ENCODE data around the gene NPAS2. TPM values are rescaled to one million over a fixed set of nuclear protein-coding genes. Genes with fewer than 3 reads are reported as not detected.

Gene NPAS2
- total and polyA plus RNA-seq, 2 donors (not counting 1 experiment from before 2014, with no cell fraction given), result 3.6 to 4.9 TPM

- no peak for DNase-seq (ENCODE audit: low read depth in 2 of 2)
- H3K4me3 ChIP-seq (replicated peaks in 1 of 4; ENCODE audit: control extremely low read depth in 1 of 4, insufficient read depth in 1 of 4, low read depth in 3 of 4, low read length in 4 of 4), result no peak overlapping the region
- peaks cover 11% of the 10 kb centered on the region for H3K4me1 ChIP-seq (ENCODE audit: control insufficient read depth, extremely low read depth, insufficient read depth, low read length)
- no peak overlapping the region for H3K4me2 ChIP-seq (ENCODE audit: extremely low read depth, insufficient read depth, low read length)
- H3K36me3 ChIP-seq (ENCODE audit: control insufficient read depth, insufficient read depth, low read length), result no peaks in the 10 kb centered on the region
- H3K9ac ChIP-seq (ENCODE audit: insufficient read depth, low read length), result no peak overlapping the region
- H4K20me1 ChIP-seq (ENCODE audit: control insufficient read depth, extremely low read depth, insufficient read depth, low read length), result no peaks in the 10 kb centered on the region
- H3K9me3 ChIP-seq (ENCODE audit: control insufficient read depth, insufficient read depth, low read depth, low read length), result no peaks in the 10 kb centered on the region
- no peaks in the 10 kb centered on the region for H3K79me2 ChIP-seq (ENCODE audit: control insufficient read depth, insufficient read depth, low read length)
- H3K27ac ChIP-seq (ENCODE audit: insufficient read depth, low read length), result no peak overlapping the region
- H2AFZ ChIP-seq (ENCODE audit: low read length), result no peak overlapping the region
- TF ChIP-seq, protein P1, sequence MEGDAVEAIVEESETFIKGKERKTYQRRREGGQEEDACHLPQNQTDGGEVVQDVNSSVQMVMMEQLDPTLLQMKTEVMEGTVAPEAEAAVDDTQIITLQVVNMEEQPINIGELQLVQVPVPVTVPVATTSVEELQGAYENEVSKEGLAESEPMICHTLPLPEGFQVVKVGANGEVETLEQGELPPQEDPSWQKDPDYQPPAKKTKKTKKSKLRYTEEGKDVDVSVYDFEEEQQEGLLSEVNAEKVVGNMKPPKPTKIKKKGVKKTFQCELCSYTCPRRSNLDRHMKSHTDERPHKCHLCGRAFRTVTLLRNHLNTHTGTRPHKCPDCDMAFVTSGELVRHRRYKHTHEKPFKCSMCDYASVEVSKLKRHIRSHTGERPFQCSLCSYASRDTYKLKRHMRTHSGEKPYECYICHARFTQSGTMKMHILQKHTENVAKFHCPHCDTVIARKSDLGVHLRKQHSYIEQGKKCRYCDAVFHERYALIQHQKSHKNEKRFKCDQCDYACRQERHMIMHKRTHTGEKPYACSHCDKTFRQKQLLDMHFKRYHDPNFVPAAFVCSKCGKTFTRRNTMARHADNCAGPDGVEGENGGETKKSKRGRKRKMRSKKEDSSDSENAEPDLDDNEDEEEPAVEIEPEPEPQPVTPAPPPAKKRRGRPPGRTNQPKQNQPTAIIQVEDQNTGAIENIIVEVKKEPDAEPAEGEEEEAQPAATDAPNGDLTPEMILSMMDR (conservative IDR thresholded peaks at IDR 0.05 in 1 of 2, IDR thresholded peaks at IDR 0.05 in 1 of 2; ENCODE audit: low read depth in 1 of 2, low read length in 2 of 2), result no peak
- no peak for TF ChIP-seq EZH2 (IDR thresholded peaks at IDR 0.05; ENCODE audit: low read length, missing control alignments)
- H3K27me3 ChIP-seq (ENCODE audit: control insufficient read depth, insufficient read depth, low read length), result no peaks in the 10 kb centered on the region
Measured at GRCh38 chr2:100853909-100854810, 34.2 kb downstream of the NPAS2 start.

DNA sequence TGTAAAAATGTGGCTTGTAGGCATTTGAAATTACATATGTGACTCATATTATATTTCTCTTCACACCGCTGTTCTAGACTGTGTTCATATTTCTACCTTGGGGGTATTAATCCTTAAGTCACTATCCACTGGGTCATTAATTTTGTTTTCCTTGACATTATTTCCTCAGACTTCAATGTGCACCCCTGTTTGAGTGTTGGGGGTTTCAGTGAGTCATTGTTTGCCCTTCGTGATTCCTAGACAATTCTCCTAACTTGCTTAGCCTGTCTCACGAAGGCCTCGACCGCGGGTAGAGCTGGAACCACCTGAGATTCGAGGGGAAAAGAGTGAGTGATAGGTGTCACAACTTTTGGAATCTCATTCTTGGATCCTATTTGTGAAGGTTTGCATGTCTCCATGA is 35.1 kb downstream of the NPAS2 start:
- Histone ChIP-seq H4K20me1 (ENCODE audit: control insufficient read depth, extremely low read depth, insufficient read depth, low read length) (no peaks in the 10 kb centered on the region), H2AFZ (ENCODE audit: low read length) (no peak overlapping the region), H3K4me2 (ENCODE audit: extremely low read depth, insufficient read depth, low read length) (no peak overlapping the region), H3K4me3 (replicated peaks in 1 of 4; ENCODE audit: control extremely low read depth in 1 of 4, insufficient read depth in 1 of 4, low read depth in 3 of 4, low read length in 4 of 4) (no peak overlapping the region), H3K79me2 (ENCODE audit: control insufficient read depth, insufficient read depth, low read length) (no peaks in the 10 kb centered on the region), H3K27me3 (ENCODE audit: control insufficient read depth, insufficient read depth, low read length) (no peaks in the 10 kb centered on the region), H3K4me1 (ENCODE audit: control insufficient read depth, extremely low read depth, insufficient read depth, low read length) (peaks cover 11% of the 10 kb centered on the region), H3K27ac (ENCODE audit: insufficient read depth, low read length) (no peak overlapping the region), H3K9ac (ENCODE audit: insufficient read depth, low read length) (no peak overlapping the region), H3K36me3 (ENCODE audit: control insufficient read depth, insufficient read depth, low read length) (no peaks in the 10 kb centered on the region), H3K9me3 (ENCODE audit: control insufficient read depth, insufficient read depth, low read depth, low read length) (no peaks in the 10 kb centered on the region)
- no peak for TF ChIP-seq EZH2 (IDR thresholded peaks at IDR 0.05; ENCODE audit: low read length, missing control alignments)
- TF ChIP-seq, protein P1 (conservative IDR thresholded peaks at IDR 0.05 in 1 of 2, IDR thresholded peaks at IDR 0.05 in 1 of 2; ENCODE audit: low read depth in 1 of 2, low read length in 2 of 2), result no peak
- DNase-seq (ENCODE audit: low read depth in 2 of 2), result no peak

GRCh38 chr2:100855606-100856005 is 35.7 kb downstream of the NPAS2 start:
- H3K27me3 ChIP-seq (ENCODE audit: control insufficient read depth, insufficient read depth, low read length), result no peaks in the 10 kb centered on the region
- H3K9ac ChIP-seq (ENCODE audit: insufficient read depth, low read length), result no peak overlapping the region
- no peaks in the 10 kb centered on the region for H3K9me3 ChIP-seq (ENCODE audit: control insufficient read depth, insufficient read depth, low read depth, low read length)
- H3K4me2 ChIP-seq (ENCODE audit: extremely low read depth, insufficient read depth, low read length), result no peak overlapping the region
- H3K4me3 ChIP-seq (replicated peaks in 1 of 4; ENCODE audit: control extremely low read depth in 1 of 4, insufficient read depth in 1 of 4, low read depth in 3 of 4, low read length in 4 of 4), result no peak overlapping the region
- no peak for DNase-seq (ENCODE audit: low read depth in 2 of 2)
- peaks cover 11% of the 10 kb centered on the region for H3K4me1 ChIP-seq (ENCODE audit: control insufficient read depth, extremely low read depth, insufficient read depth, low read length)
- H3K27ac ChIP-seq (ENCODE audit: insufficient read depth, low read length), result no peak overlapping the region
- no peaks in the 10 kb centered on the region for H4K20me1 ChIP-seq (ENCODE audit: control insufficient read depth, extremely low read depth, insufficient read depth, low read length)
- TF ChIP-seq, protein P1 (conservative IDR thresholded peaks at IDR 0.05 in 1 of 2, IDR thresholded peaks at IDR 0.05 in 1 of 2; ENCODE audit: low read depth in 1 of 2, low read length in 2 of 2), result no peak
- no peak for TF ChIP-seq EZH2 (IDR thresholded peaks at IDR 0.05; ENCODE audit: low read length, missing control alignments)
- H3K79me2 ChIP-seq (ENCODE audit: control insufficient read depth, insufficient read depth, low read length), result no peaks in the 10 kb centered on the region
- H2AFZ ChIP-seq (ENCODE audit: low read length), result no peak overlapping the region
- no peaks in the 10 kb centered on the region for H3K36me3 ChIP-seq (ENCODE audit: control insufficient read depth, insufficient read depth, low read length)
